Vagina (tissue), 2 donors: ENCODE results near the gene GALNT2. TPM values are rescaled to one million over a fixed set of nuclear protein-coding genes. Genes with fewer than 3 reads are reported as not detected.

Experiments
- DNase-seq, 2 donors: peaks; one replicate each; pipeline ENCODE4 v3.0.0-alpha.2; 2017; ENCODE audit errors: extremely low spot score in 2 of 2
- H3K27ac ChIP-seq: fragments of 200-600 bp; sonication (generic); one replicate; pipeline ENCODE4 v1.5.1; 2019
- H3K27me3 ChIP-seq: fragments of 200-600 bp; sonication (generic); one replicate; pipeline ENCODE4 v1.5.1; 2019
- H3K36me3 ChIP-seq, 2 donors: fragments of 200-600 bp; sonication (generic); one replicate each; pipeline ENCODE4 v1.5.1; 2017 to 2019
- H3K4me1 ChIP-seq: fragments of 200-600 bp; sonication (generic); one replicate; pipeline ENCODE4 v1.5.1; 2019
- H3K4me3 ChIP-seq, 2 donors: fragments of 200-600 bp; sonication (generic); 1 replicate in 1 of 2; 2 replicates in 1 of 2; pipeline ENCODE4 v1.5.1; 2016 to 2019
- H3K9me3 ChIP-seq: fragments of 200-600 bp; sonication (generic); one replicate; pipeline ENCODE4 v1.5.1; 2019
- CTCF ChIP-seq, 3 experiments: fragments of 450-650 bp in 2 of 3; fragments of 200-600 bp in 1 of 3; sonication (generic) in 1 of 3; IDR thresholded peaks; one replicate each; pipeline ENCODE4 v1.5.1; 2017 to 2019; ENCODE audit warnings: antibody characterized with exemption in 3 of 3, mild to moderate bottlenecking in 2 of 3, moderate library complexity in 2 of 3
- POLR2A ChIP-seq, 2 donors: fragments of 450-650 bp; IDR thresholded peaks; one replicate each; pipeline ENCODE4 v1.6.1; 2017; ENCODE audit warnings: antibody characterized with exemption in 2 of 2, mild to moderate bottlenecking in 2 of 2, moderate library complexity in 2 of 2
- POLR2AphosphoS5 ChIP-seq, 2 donors: sonication (generic); formaldehyde crosslinking; IDR thresholded peaks; one replicate each; pipeline ENCODE4 v1.9.0; 2017; ENCODE audit warnings: antibody characterized with exemption in 2 of 2, mild to moderate bottlenecking in 2 of 2, low read depth in 1 of 2; ENCODE audit not compliant: insufficient read depth in 1 of 2
- intact Hi-C: fragments of 100-400 bp; cut with DNase I; formaldehyde crosslinking; loops from one replicate; pipeline ENCODE4 v1.15.1; 2023
- total RNA-seq: library from RNA; depleted of rRNA; stranded (reverse); fragments of >200 nt; gene quantifications from one replicate; pipeline ENCODE4 v1.2.3, GENCODE V29; 2016

Gene GALNT2
- total RNA-seq, 1 donor from 2014 or later: 51.6 TPM

DNA sequence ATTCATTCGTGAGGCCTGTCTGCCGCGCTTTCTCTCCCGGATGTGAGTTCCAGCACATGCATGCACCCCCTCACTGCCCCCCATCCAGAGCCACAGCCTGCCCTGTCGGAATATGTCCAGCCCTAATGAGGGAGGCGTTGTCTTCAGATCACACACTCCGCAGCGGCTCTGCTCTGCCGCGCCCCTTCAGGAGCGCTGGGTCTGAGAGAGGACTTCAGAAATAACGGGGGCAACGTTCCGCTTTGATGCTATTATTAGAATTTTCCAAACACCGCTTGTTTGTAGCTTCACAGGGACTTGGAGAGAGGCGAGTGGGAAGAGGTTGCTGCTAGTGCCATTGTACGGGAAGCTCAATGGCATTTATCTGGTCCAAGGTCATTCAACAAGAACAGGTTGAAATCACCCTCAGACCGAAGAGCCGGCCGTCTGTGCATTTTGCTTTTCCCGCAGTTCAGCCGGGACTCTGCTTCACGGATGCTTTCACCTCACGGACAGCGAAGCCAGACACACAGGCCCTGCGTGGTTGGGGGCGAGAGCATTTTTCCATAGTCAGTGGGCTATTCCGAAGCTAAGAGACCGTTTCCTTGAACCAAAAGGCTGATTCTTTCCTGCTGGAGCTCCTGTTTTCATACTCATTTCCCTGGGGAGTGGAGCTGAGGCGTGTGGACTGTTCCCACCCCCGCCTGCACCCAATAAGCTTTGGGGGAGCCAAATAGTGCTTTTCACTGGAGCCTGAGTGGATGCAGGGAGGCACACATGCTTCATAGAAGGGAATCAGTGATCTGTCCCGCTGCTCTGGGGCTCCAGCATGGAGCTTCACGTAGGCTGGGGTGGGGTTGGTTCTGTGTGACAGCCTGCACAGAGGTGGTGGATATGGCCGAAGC lies 69.7 kb downstream of the GALNT2 start:
- Histone ChIP-seq H3K9me3 (no peaks in the 10 kb centered on the region), H3K27me3 (no peaks in the 10 kb centered on the region), H3K4me3 (no peak overlapping the region), H3K27ac (no peak overlapping the region), H3K4me1 (peaks cover 9% of the 10 kb centered on the region), H3K36me3 (no peaks in the 10 kb centered on the region)
- intact Hi-C loops: no loop called here
- no peak for DNase-seq
- TF ChIP-seq POLR2A (IDR thresholded peaks at IDR 0.05) (no peak), POLR2AphosphoS5 (IDR thresholded peaks at IDR 0.05; ENCODE audit: insufficient read depth in 1 of 2, low read depth in 1 of 2) (no peak)

- H3K4me1 ChIP-seq: peaks cover 9% of the 10 kb centered on the region
- H3K36me3 ChIP-seq: no peaks in the 10 kb centered on the region
- H3K9me3 ChIP-seq: no peaks in the 10 kb centered on the region
- no peaks in the 10 kb centered on the region for H3K27me3 ChIP-seq
- no peak for TF ChIP-seq POLR2AphosphoS5 (IDR thresholded peaks at IDR 0.05; ENCODE audit: insufficient read depth in 1 of 2, low read depth in 1 of 2)
- TF ChIP-seq CTCF (IDR thresholded peaks at IDR 0.05): no peak
- TF ChIP-seq POLR2A (IDR thresholded peaks at IDR 0.05): no peak
- no peak overlapping the region for H3K27ac ChIP-seq
- no peak overlapping the region for H3K4me3 ChIP-seq
- no peak for DNase-seq
- intact Hi-C loops: no loop called here
Measured at GRCh38 chr1:230137337-230137815, 70.3 kb downstream of the GALNT2 start.

- Histone ChIP-seq H3K9me3 (no peaks in the 10 kb centered on the region), H3K36me3 (no peaks in the 10 kb centered on the region), H3K27ac (no peak overlapping the region), H3K27me3 (no peaks in the 10 kb centered on the region), H3K4me1 (peaks cover 9% of the 10 kb centered on the region), H3K4me3 (no peak overlapping the region)
- intact Hi-C loops: no loop called here
- TF ChIP-seq CTCF (IDR thresholded peaks at IDR 0.05) (no peak), POLR2AphosphoS5 (IDR thresholded peaks at IDR 0.05; ENCODE audit: insufficient read depth in 1 of 2, low read depth in 1 of 2) (no peak), POLR2A (IDR thresholded peaks at IDR 0.05) (no peak)
- no peak for DNase-seq
Measured at GRCh38 chr1:230138561-230139239, 71.7 kb downstream of the GALNT2 start.

DNA sequence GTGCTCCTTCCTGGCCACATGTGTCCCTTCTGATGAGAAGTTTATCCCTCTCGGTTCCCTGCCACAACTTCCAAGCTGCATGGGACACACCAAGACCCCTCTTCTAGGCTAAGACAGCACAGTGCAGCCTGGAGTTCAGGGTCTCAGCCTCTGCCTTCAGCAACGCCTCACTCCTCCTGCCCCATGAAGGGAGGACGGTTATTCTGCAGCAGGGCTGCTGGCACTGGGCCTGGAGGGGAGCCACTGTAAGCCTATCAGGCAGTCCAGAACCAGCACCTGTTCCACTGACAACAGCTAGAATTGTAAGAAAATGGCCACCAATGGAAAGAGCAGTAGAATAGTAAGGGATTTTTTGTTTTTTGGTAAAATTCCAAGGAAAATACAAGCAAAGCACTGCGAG lies 72.3 kb downstream of the GALNT2 start:
- no peak overlapping the region for H3K4me3 ChIP-seq
- peaks cover 9% of the 10 kb centered on the region for H3K4me1 ChIP-seq
- no peaks in the 10 kb centered on the region for H3K36me3 ChIP-seq
- TF ChIP-seq CTCF (IDR thresholded peaks at IDR 0.05) (no peak), POLR2A (IDR thresholded peaks at IDR 0.05) (no peak), POLR2AphosphoS5 (IDR thresholded peaks at IDR 0.05; ENCODE audit: insufficient read depth in 1 of 2, low read depth in 1 of 2) (no peak)
- intact Hi-C loops: no loop called here
- no peaks in the 10 kb centered on the region for H3K9me3 ChIP-seq
- no peak for DNase-seq
- no peaks in the 10 kb centered on the region for H3K27me3 ChIP-seq
- no peak overlapping the region for H3K27ac ChIP-seq

- Histone ChIP-seq H3K27me3 (no peaks in the 10 kb centered on the region), H3K36me3 (no peaks in the 10 kb centered on the region), H3K4me1 (peaks cover 14% of the 10 kb centered on the region), H3K4me3 (no peak overlapping the region), H3K9me3 (no peaks in the 10 kb centered on the region), H3K27ac (no peak overlapping the region)
- no peak for TF ChIP-seq POLR2AphosphoS5 (IDR thresholded peaks at IDR 0.05; ENCODE audit: insufficient read depth in 1 of 2, low read depth in 1 of 2)
- no peak for TF ChIP-seq POLR2A (IDR thresholded peaks at IDR 0.05)
- no peak for TF ChIP-seq CTCF (IDR thresholded peaks at IDR 0.05)
- intact Hi-C loops: no loop called here
- DNase-seq: no peak
Measured at GRCh38 chr1:230139741-230140140, 72.7 kb downstream of the GALNT2 start.
